Testis (tissue), 3 donors: Measurements from ENCODE around the gene RNF141. TPM values are rescaled to one million over a fixed set of nuclear protein-coding genes. Genes with fewer than 3 reads are reported as not detected.

Source experiments
- DNase-seq: peaks from one replicate; pipeline ENCODE4 v3.0.0-alpha.2; 2019
- H3K27ac ChIP-seq, 2 donors: fragments of 200-600 bp; sonication (generic); one replicate each; pipeline ENCODE4 v1.5.1; 2019
- H3K27me3 ChIP-seq: fragments of 200-600 bp; sonication (generic); one replicate; pipeline ENCODE4 v1.5.1; 2019
- H3K36me3 ChIP-seq: fragments of 200-600 bp; sonication (generic); one replicate; pipeline ENCODE4 v1.5.1; 2017; ENCODE audit warnings: low read depth; ENCODE audit errors: missing control alignments
- H3K4me1 ChIP-seq: fragments of 200-600 bp; sonication (generic); one replicate; pipeline ENCODE4 v1.5.1; 2019
- H3K4me3 ChIP-seq, 2 donors: fragments of 200-600 bp; sonication (generic); one replicate each; pipeline ENCODE4 v1.5.1; 2017 to 2019
- H3K9me3 ChIP-seq: fragments of 200-600 bp; sonication (generic); one replicate; pipeline ENCODE4 v1.5.1; 2017
- POLR2A ChIP-seq: fragments of 450-650 bp; IDR thresholded peaks from one replicate; pipeline ENCODE4 v1.6.1; 2017; ENCODE audit warnings: antibody characterized with exemption, mild to moderate bottlenecking, moderate library complexity
- WGBS, 2 donors: methylation state at CpG; one replicate each; pipeline ENCODE4 v1.1.5; 2018; 5-methylcytosine and 5-hydroxymethylcytosine counted together
- intact Hi-C: fragments of 100-400 bp; cut with DNase I; formaldehyde crosslinking; loops from one replicate; pipeline ENCODE4 v1.15.1; 2023; ENCODE audit warnings: low total_unique reads
- polyA plus RNA-seq: library from polyadenylated mRNA; stranded (reverse); fragments of 350-450 nt; fragmentation: Illumina TruSeq; extraction: RNeasy Lipid Tissue Mini Kit (QIAGEN cat#74804); gene quantifications from one replicate; pipeline ENCODE4 v1.2.3, GENCODE V29; 2014; ENCODE audit warnings: low read depth, low replicate concordance; ENCODE audit not compliant: insufficient read depth
- total RNA-seq, 2 donors: library from RNA; depleted of rRNA; stranded (reverse); fragments of >200 nt; gene quantifications; one replicate each; pipeline ENCODE4 v1.2.3, GENCODE V29; 2016
- TF ChIP-seq, protein P1 (sequence below), 3 experiments: fragments of 450-650 bp in 2 of 3; fragments of 200-600 bp in 1 of 3; sonication (generic) in 1 of 3; IDR thresholded peaks; one replicate each; pipeline ENCODE4 v1.5.1; 2016 to 2019; ENCODE audit warnings: antibody characterized with exemption in 3 of 3, mild to moderate bottlenecking in 2 of 3, moderate library complexity in 1 of 3

Gene RNF141
- total and polyA plus RNA-seq, 3 donors from 2014 or later: 63.1 to 172 (median 91.3) TPM

DNA sequence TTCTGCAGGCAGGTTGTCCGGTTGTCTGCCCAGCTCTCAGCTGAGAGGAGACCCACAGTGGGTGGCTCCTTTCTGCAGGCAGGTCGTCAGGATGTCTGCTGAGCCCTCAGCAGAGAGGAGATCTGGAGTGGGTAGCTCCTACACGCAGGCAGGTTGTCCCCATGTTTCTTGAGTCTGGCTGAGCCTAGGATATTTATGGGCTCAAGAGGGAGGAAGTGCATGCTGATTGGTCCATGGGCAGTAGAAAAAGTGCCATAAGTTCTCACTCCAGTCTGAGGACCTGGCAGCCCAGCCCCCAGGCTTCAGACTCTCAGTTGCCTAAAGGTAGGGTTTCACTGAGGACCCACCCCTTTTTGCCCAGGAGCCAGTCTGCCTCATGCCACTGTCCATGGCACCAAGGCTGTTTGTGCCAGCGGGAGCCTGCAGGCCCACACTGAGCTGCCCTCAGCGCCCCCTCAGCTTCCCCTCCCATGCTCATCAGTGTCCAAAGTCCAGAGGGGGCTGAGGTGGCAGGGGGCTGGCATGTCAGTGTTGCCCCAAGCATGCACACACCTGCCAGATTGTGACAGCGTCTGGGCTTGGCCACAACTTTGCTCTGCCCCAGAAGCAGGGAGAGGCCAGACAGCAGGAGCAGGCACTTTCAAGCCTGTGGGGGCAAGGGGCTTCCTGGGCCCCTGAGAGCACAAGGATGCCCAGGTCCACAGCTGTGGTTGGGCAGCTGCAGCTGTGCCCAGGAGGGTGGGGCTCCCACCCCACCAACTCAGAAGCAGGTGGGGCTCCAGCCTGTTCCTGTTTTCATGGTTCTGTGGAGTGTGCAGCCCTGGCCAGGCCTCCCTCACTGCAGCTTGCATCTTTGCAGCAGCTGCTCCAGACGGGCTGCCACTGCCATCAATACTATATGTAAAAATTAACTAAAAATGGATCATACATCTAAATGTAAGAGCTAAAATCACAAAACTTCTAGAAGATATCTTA lies 3.8 kb upstream of the RNF141 start:
- no peak overlapping the region for H3K4me3 ChIP-seq
- no peaks in the 10 kb centered on the region for H3K36me3 ChIP-seq
- TF ChIP-seq, protein P1, sequence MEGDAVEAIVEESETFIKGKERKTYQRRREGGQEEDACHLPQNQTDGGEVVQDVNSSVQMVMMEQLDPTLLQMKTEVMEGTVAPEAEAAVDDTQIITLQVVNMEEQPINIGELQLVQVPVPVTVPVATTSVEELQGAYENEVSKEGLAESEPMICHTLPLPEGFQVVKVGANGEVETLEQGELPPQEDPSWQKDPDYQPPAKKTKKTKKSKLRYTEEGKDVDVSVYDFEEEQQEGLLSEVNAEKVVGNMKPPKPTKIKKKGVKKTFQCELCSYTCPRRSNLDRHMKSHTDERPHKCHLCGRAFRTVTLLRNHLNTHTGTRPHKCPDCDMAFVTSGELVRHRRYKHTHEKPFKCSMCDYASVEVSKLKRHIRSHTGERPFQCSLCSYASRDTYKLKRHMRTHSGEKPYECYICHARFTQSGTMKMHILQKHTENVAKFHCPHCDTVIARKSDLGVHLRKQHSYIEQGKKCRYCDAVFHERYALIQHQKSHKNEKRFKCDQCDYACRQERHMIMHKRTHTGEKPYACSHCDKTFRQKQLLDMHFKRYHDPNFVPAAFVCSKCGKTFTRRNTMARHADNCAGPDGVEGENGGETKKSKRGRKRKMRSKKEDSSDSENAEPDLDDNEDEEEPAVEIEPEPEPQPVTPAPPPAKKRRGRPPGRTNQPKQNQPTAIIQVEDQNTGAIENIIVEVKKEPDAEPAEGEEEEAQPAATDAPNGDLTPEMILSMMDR (IDR thresholded peaks at IDR 0.05): no peak
- no peak for TF ChIP-seq POLR2A
- intact Hi-C loops: no loop called here
- H3K9me3 ChIP-seq: no peaks in the 10 kb centered on the region
- H3K4me1 ChIP-seq: no peaks in the 10 kb centered on the region
- H3K27me3 ChIP-seq: no peaks in the 10 kb centered on the region
- 92 to 94% methylated on average over 3 to 7 of the region's 7 CpGs for WGBS, 2 donors
- H3K27ac ChIP-seq: no peak overlapping the region
- DNase-seq: no peak

DNA sequence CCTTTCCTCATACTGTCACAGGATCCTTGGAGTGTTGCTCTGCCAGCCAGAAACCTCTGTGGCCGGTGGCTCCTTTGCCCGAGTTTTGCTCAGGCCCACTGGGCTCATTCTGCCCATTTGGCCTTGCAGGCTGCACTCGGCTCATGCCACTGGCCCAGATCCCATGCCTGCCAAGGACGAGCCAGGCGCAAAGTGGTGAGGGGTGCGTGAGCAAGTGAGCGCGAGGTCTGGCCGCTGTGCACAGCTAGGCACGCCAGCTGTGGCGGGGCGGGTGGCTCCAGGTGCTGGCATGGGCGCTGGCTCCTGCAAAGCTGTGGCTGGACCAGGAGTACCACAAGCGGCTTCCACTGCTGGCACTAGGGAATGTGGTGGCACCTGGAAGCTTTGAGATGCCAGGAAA lies 2.8 kb upstream of the RNF141 start:
- H3K36me3 ChIP-seq: no peaks in the 10 kb centered on the region
- no peak overlapping the region for H3K27ac ChIP-seq
- 94 to 95% methylated on average over 2 to 14 of the region's 14 CpGs for WGBS, 2 donors
- no peaks in the 10 kb centered on the region for H3K4me1 ChIP-seq
- H3K9me3 ChIP-seq: no peaks in the 10 kb centered on the region
- no peak for DNase-seq
- no peak overlapping the region for H3K4me3 ChIP-seq
- TF ChIP-seq, protein P1 (IDR thresholded peaks at IDR 0.05): no peak
- no peak for TF ChIP-seq POLR2A
- no peaks in the 10 kb centered on the region for H3K27me3 ChIP-seq
- intact Hi-C loops: no loop called here

DNA sequence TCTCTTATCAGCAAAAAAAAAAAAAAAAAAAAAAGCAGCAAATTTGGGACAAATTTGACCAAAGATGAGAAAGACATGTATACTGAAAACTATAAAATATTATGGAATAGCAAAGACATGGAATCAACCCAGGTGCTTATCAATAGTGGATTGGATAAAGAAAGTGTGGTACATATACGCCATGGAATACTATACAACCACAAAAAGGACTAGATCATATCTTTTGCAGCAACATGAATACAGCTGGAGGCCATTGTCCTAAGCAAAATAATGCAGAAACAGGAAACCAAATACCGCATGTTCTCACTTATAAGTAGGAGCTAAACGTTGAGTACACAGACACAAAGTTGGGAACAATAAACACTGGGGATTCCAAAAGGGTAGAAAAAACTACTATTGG lies 1.8 kb upstream of the RNF141 start:
- no peak for DNase-seq
- no peak for TF ChIP-seq POLR2A
- TF ChIP-seq, protein P1 (IDR thresholded peaks at IDR 0.05): no peak
- H3K27ac ChIP-seq: no peak overlapping the region
- H3K9me3 ChIP-seq: no peaks in the 10 kb centered on the region
- H3K4me3 ChIP-seq: no peak overlapping the region
- H3K27me3 ChIP-seq: no peaks in the 10 kb centered on the region
- intact Hi-C loops: no loop called here
- no peaks in the 10 kb centered on the region for H3K36me3 ChIP-seq
- WGBS, 2 donors: 83 to 89% methylated on average over 3 of the region's 3 CpGs
- no peaks in the 10 kb centered on the region for H3K4me1 ChIP-seq

DNA sequence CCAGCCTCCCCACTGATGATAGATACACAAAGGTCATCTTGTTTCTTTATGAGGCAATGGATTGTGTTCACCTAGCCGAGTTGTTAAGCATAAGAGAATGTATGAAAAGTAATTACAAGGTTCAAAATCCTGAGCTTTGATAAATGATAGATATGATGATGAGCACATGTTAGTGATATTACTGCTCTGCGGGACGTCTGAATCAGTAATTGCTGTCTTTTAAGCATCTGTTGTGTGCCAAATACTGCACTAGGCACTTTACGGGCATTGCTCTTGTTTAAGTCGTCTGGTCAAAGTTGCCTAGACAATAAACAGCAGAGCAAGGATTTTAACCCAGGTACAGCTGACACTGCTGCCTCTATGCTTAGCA lies 559 bp upstream of the RNF141 start:
- Histone ChIP-seq H3K4me3 (peak overlapping the region; percentile 89 to 90), H3K27ac (peak overlapping the region; percentile 92 to 96), H3K9me3 (no peaks in the 10 kb centered on the region), H3K4me1 (no peaks in the 10 kb centered on the region), H3K27me3 (no peaks in the 10 kb centered on the region), H3K36me3 (no peaks in the 10 kb centered on the region)
- intact Hi-C loops: no loop called here
- no peak for TF ChIP-seq POLR2A
- TF ChIP-seq, protein P1 (IDR thresholded peaks at IDR 0.05): no peak
- DNase-seq: no peak
- WGBS, 2 donors: 39 to 47% methylated on average over 5 of the region's 5 CpGs

DNA sequence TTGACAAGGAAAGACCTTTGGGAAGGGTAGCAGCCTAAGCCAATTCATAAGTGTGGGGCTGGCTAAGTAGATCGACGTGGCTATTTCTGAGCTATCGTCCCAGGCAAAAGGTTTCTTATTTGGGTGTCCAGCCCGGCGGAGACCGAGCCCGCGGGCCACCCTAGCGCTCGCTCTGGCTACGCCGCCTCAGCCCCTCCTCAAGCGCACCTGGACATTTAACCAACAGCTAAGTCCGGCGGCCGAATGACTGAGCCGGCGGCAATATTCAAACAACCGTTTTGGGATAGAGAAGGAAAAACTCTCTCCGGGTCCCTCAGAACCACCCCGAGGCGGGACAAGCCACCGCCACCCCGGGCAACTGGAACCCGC lies 457 bp downstream of the RNF141 start:
- no peaks in the 10 kb centered on the region for H3K36me3 ChIP-seq
- peak overlapping the region; percentile 92 to 96 for H3K27ac ChIP-seq
- H3K4me3 ChIP-seq: peak overlapping the region; percentile 89 to 90
- H3K9me3 ChIP-seq: no peaks in the 10 kb centered on the region
- intact Hi-C loops: no loop called here
- TF ChIP-seq POLR2A: no peak
- TF ChIP-seq, protein P1 (IDR thresholded peaks at IDR 0.05): no peak
- H3K4me1 ChIP-seq: no peaks in the 10 kb centered on the region
- 0% methylated on average over 24 of the region's 25 CpGs; no CpG with 5 or more reads in 1 of the 2 donors for WGBS, 2 donors
- DNase-seq: peak; percentile 61
- H3K27me3 ChIP-seq: no peaks in the 10 kb centered on the region
